HL-60 (cell line): Measurements from ENCODE around the gene MFSD2A.
A peak's percentile ranks its signal among the peaks of the same experiment; 100 is the strongest.

ENCODE experiments used
- DNase-seq, 2 experiments: peaks; one replicate each; pipeline ENCODE4 v3.0.0-alpha.2; 2010 to 2020; ENCODE audit warnings: low read depth in 1 of 2, low spot score in 1 of 2
- H3K27ac ChIP-seq: fragments of 250-450 bp; sonication (Bioruptor Pico); replicated peaks from 2 replicates; pipeline ENCODE4 v1.5.1; 2020; ENCODE audit warnings: mild to moderate bottlenecking, moderate library complexity
- H3K27me3 ChIP-seq: fragments of 250-450 bp; sonication (Bioruptor Pico); 2 replicates; pipeline ENCODE4 v1.5.1; 2021; ENCODE audit warnings: mild to moderate bottlenecking, moderate library complexity; ENCODE audit not compliant: insufficient read depth, poor library complexity, severe bottlenecking
- H3K4me3 ChIP-seq: replicated peaks from 2 replicates; pipeline ENCODE4 v1.5.1; 2011; ENCODE audit warnings: mild to moderate bottlenecking, control low read depth, low read length; ENCODE audit not compliant: insufficient read depth
- CTCF ChIP-seq: IDR thresholded peaks from one replicate; pipeline ENCODE4 v1.5.1; 2011; ENCODE audit warnings: low read length, control low read depth, inconsistent platforms; ENCODE audit not compliant: insufficient read depth
- GABPA ChIP-seq: IDR thresholded peaks from 2 replicates; pipeline ENCODE4 v1.6.1; 2012; ENCODE audit warnings: low read depth
- POLR2AphosphoS5 ChIP-seq: IDR thresholded peaks from 2 replicates; pipeline ENCODE4 v1.6.1; 2012; ENCODE audit warnings: low read depth
- REST ChIP-seq: IDR thresholded peaks from 2 replicates; pipeline ENCODE4 v1.6.1; 2012; ENCODE audit warnings: low read depth; ENCODE audit not compliant: insufficient replicate concordance
- SPI1 ChIP-seq: IDR thresholded peaks from 2 replicates; pipeline ENCODE4 v1.6.1; 2012; ENCODE audit warnings: low read depth, mild to moderate bottlenecking, borderline replicate concordance

Gene MFSD2A

GRCh38 chr1:39933956-39934941, 20.7 kb upstream of the MFSD2A start:
- Histone ChIP-seq H3K4me3 (no peak overlapping the region), H3K27me3 (no peaks in the 10 kb centered on the region), H3K27ac (peak overlapping the region; percentile 83)
- TF ChIP-seq POLR2AphosphoS5 (peak; percentile 87), REST (no peak), GABPA (peak; percentile 47; the same call in 1 of the 2 replicates)
- peak; percentile 98 to 99 for DNase-seq

GRCh38 chr1:39936724-39937491, 18.0 kb upstream of the MFSD2A start:
- H3K27ac ChIP-seq: peak overlapping the region; percentile 83
- DNase-seq: peak; percentile 68 to 89
- no peaks in the 10 kb centered on the region for H3K27me3 ChIP-seq
- TF ChIP-seq SPI1 (peak; percentile 90), GABPA (no peak)
- peak overlapping the region; percentile 9; the same call in 1 of the 2 replicates for H3K4me3 ChIP-seq

GRCh38 chr1:39938856-39939255, 16.1 kb upstream of the MFSD2A start:
- peak overlapping the region; percentile 83; the same call in 1 of the 2 replicates for H3K27ac ChIP-seq
- TF ChIP-seq CTCF (no peak), GABPA (no peak), POLR2AphosphoS5 (no peak), SPI1 (no peak), REST (no peak)
- no peak for DNase-seq
- H3K4me3 ChIP-seq: no peak overlapping the region
- H3K27me3 ChIP-seq: no peaks in the 10 kb centered on the region

DNA sequence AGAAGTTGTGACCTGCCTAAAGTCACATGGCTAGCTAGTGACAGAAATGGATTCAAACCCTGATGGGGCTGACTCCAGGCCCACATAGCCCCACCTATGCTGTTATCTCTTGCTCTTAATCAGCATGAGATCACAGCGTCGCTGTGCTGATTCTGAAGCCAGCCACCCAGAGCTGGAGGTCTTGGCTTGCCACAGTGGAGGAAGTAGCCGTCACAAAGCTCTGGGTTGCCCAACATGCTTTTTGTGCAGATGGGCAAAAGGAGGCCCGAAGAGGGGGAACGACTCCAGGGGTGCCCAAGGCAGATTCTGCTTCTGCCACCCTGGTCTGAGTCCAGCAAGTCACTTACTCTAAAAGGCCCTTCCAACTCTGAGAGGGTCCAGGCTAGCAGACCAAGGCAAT, 14.7 kb upstream of the MFSD2A start:
- peak; percentile 93 to 96 for DNase-seq
- TF ChIP-seq REST: no peak
- TF ChIP-seq POLR2AphosphoS5: peak; percentile 73
- peak; percentile 18; the same call in 1 of the 2 replicates for TF ChIP-seq SPI1
- no peak for TF ChIP-seq GABPA
- no peak for TF ChIP-seq CTCF
- H3K27me3 ChIP-seq: no peaks in the 10 kb centered on the region
- peak overlapping the region; percentile 83 for H3K27ac ChIP-seq
- no peak overlapping the region for H3K4me3 ChIP-seq
